Neuronal stem cell (in vitro differentiated cells): ENCODE measurements around the gene RFWD3.
A peak's percentile ranks its signal among the peaks of the same experiment; 100 is the strongest.

Source experiments
- DNase-seq: peaks from one replicate; pipeline ENCODE4 v3.0.0-alpha.2; 2013; ENCODE audit warnings: low spot score
- H2AFZ ChIP-seq: one replicate; pipeline ENCODE4 v1.6.1; 2013; ENCODE audit warnings: mild to moderate bottlenecking, low read length, inconsistent platforms
- H2AK5ac ChIP-seq: 2 replicates; pipeline ENCODE4 v1.6.1; 2013; ENCODE audit warnings: low read depth, mild to moderate bottlenecking, inconsistent platforms, low read length, moderate library complexity, mixed read lengths
- H2BK120ac ChIP-seq: 2 replicates; pipeline ENCODE4 v1.6.1; 2013; ENCODE audit warnings: low read depth, mild to moderate bottlenecking, inconsistent platforms, low read length, moderate library complexity, mixed read lengths
- H2BK12ac ChIP-seq: one replicate; pipeline ENCODE4 v1.6.1; 2013; ENCODE audit warnings: low read length, inconsistent platforms
- H2BK15ac ChIP-seq: 2 replicates; pipeline ENCODE4 v1.6.1; 2013; ENCODE audit warnings: mild to moderate bottlenecking, low read length, inconsistent platforms, mixed read lengths
- H2BK5ac ChIP-seq: one replicate; pipeline ENCODE4 v1.6.1; 2013; ENCODE audit warnings: inconsistent platforms, mild to moderate bottlenecking, low read length, moderate library complexity
- H3K14ac ChIP-seq: one replicate; pipeline ENCODE4 v1.6.1; 2013; ENCODE audit warnings: low read length, inconsistent platforms
- H3K18ac ChIP-seq: 2 replicates; pipeline ENCODE4 v1.6.1; 2013; ENCODE audit warnings: low read length, inconsistent platforms
- H3K23ac ChIP-seq: 2 replicates; pipeline ENCODE4 v1.6.1; 2013; ENCODE audit warnings: low read depth, mild to moderate bottlenecking, mixed read lengths, low read length, inconsistent platforms; ENCODE audit not compliant: poor library complexity
- H3K27ac ChIP-seq: replicated peaks from 3 replicates; pipeline ENCODE4 v1.5.1; 2013; ENCODE audit warnings: low read length, inconsistent platforms
- H3K27me3 ChIP-seq, 3 experiments: 2 replicates each; pipeline ENCODE4 v1.6.1; 2013; ENCODE audit warnings: low read length in 3 of 3, mild to moderate bottlenecking in 2 of 3, inconsistent platforms in 1 of 3, low read depth in 1 of 3, mixed read lengths in 1 of 3, moderate library complexity in 1 of 3; ENCODE audit not compliant: control insufficient read depth in 3 of 3, insufficient read depth in 3 of 3
- H3K36me3 ChIP-seq, 2 donors: replicated peaks in 1 of 2; 2 replicates each; pipeline ENCODE4 v1.6.1; 2013; ENCODE audit warnings: low read length in 2 of 2; ENCODE audit not compliant: control insufficient read depth in 2 of 2, insufficient read depth in 2 of 2
- H3K4ac ChIP-seq: 2 replicates; pipeline ENCODE4 v1.6.1; 2013; ENCODE audit warnings: inconsistent platforms, mild to moderate bottlenecking, low read length, moderate library complexity
- H3K4me1 ChIP-seq, 2 donors: 1 replicate in 1 of 2; 2 replicates in 1 of 2; pipeline ENCODE4 v1.6.1; 2013; ENCODE audit warnings: low read length in 2 of 2, low read depth in 1 of 2; ENCODE audit not compliant: control insufficient read depth in 2 of 2, insufficient read depth in 1 of 2
- H3K4me2 ChIP-seq: one replicate; pipeline ENCODE4 v1.6.1; 2013; ENCODE audit warnings: mild to moderate bottlenecking, low read length, inconsistent platforms; ENCODE audit not compliant: insufficient read depth, poor library complexity, severe bottlenecking
- H3K4me3 ChIP-seq, 2 donors: 2 replicates each; pipeline ENCODE4 v1.5.1; 2013; ENCODE audit warnings: low read length in 2 of 2, mild to moderate bottlenecking in 2 of 2, inconsistent platforms in 1 of 2, moderate library complexity in 1 of 2
- H3K79me1 ChIP-seq: one replicate; pipeline ENCODE4 v1.6.1; 2013; ENCODE audit warnings: low read depth, mild to moderate bottlenecking, inconsistent platforms, low read length, moderate library complexity
- H3K9ac ChIP-seq: one replicate; pipeline ENCODE4 v1.6.1; 2013; ENCODE audit warnings: mild to moderate bottlenecking, low read depth, low read length, inconsistent platforms; ENCODE audit not compliant: poor library complexity
- H3K9me3 ChIP-seq, 2 donors: replicated peaks in 1 of 2; 2 replicates each; pipeline versions ENCODE3 to v1.6.1; 2013; ENCODE audit warnings: low read length in 2 of 2, mild to moderate bottlenecking in 2 of 2, inconsistent platforms in 1 of 2, low read depth in 1 of 2, mixed read lengths in 1 of 2, moderate library complexity in 1 of 2; ENCODE audit not compliant: control insufficient read depth in 2 of 2, insufficient read depth in 1 of 2
- H4K8ac ChIP-seq: one replicate; pipeline ENCODE4 v1.6.1; 2013; ENCODE audit warnings: low read depth, mild to moderate bottlenecking, inconsistent platforms, low read length, moderate library complexity
- H4K91ac ChIP-seq: one replicate; pipeline ENCODE4 v1.6.1; 2013; ENCODE audit warnings: low read length, low read depth, mild to moderate bottlenecking, inconsistent platforms; ENCODE audit not compliant: poor library complexity
- WGBS, 2 donors: extraction: QIAGEN DNeasy Blood & Tissue Kit; methylation state at CpG; one replicate each; pipeline ENCODE4 v1.1.7; 2013; ENCODE audit warnings: missing lambda C conversion rate in 2 of 2, mixed read lengths in 1 of 2; ENCODE audit not compliant: insufficient read length in 2 of 2, insufficient replicate concordance in 1 of 2; ENCODE audit errors: extremely low coverage in 2 of 2; 5-methylcytosine and 5-hydroxymethylcytosine counted together

The RFWD3 gene

GRCh38 chr16:74626741-74627416, 39.8 kb downstream of the RFWD3 start:
- H4K91ac ChIP-seq = no peak overlapping the region
- H3K79me1 ChIP-seq = peaks cover 2% of the 10 kb centered on the region
- H3K18ac ChIP-seq = no peak overlapping the region
- no peak overlapping the region for H3K14ac ChIP-seq
- H3K9me3 ChIP-seq = no peaks in the 10 kb centered on the region
- no peaks in the 10 kb centered on the region for H3K4me1 ChIP-seq
- H2BK120ac ChIP-seq = no peak overlapping the region
- no peak overlapping the region for H4K8ac ChIP-seq
- no peak overlapping the region for H2AK5ac ChIP-seq
- no peak overlapping the region for H3K4me3 ChIP-seq
- no peaks in the 10 kb centered on the region for H3K27me3 ChIP-seq
- no peak for DNase-seq
- no CpG with 5 or more reads among the region's 1 CpG for WGBS, 2 donors
- no peak overlapping the region for H2AFZ ChIP-seq
- H3K27ac ChIP-seq = no peak overlapping the region
- H3K9ac ChIP-seq = no peak overlapping the region
- no peak overlapping the region for H3K4ac ChIP-seq
- H2BK15ac ChIP-seq = no peak overlapping the region
- peaks cover 57 to 100% of the 10 kb centered on the region in 2 donors for H3K36me3 ChIP-seq
- no peak overlapping the region for H2BK12ac ChIP-seq
- H3K23ac ChIP-seq = no peak overlapping the region
- H2BK5ac ChIP-seq = no peak overlapping the region
- H3K4me2 ChIP-seq = no peak overlapping the region

GRCh38 chr16:74625500-74626350, 41.0 kb downstream of the RFWD3 start:
- Histone ChIP-seq H3K4ac (no peak overlapping the region), H3K23ac (no peak overlapping the region), H2BK15ac (no peak overlapping the region), H3K4me3 (no peak overlapping the region), H3K36me3 (peaks cover 52 to 100% of the 10 kb centered on the region in 2 donors), H2BK5ac (no peak overlapping the region), H3K4me2 (no peak overlapping the region), H3K9me3 (no peaks in the 10 kb centered on the region), H3K27ac (no peak overlapping the region), H3K18ac (no peak overlapping the region), H3K9ac (no peak overlapping the region), H3K27me3 (no peaks in the 10 kb centered on the region), H3K4me1 (no peaks in the 10 kb centered on the region), H4K91ac (no peak overlapping the region), H2BK12ac (no peak overlapping the region), H2AFZ (no peak overlapping the region), H3K79me1 (no peaks in the 10 kb centered on the region), H4K8ac (no peak overlapping the region), H2AK5ac (no peak overlapping the region), H3K14ac (no peak overlapping the region), H2BK120ac (no peak overlapping the region)
- WGBS, 2 donors = no CpG with 5 or more reads among the region's 14 CpGs
- DNase-seq = no peak

- Histone ChIP-seq H3K36me3 (peaks cover 46 to 97% of the 10 kb centered on the region in 2 donors), H2BK12ac (no peak overlapping the region), H3K27ac (no peak overlapping the region), H3K79me1 (no peaks in the 10 kb centered on the region), H2BK5ac (no peak overlapping the region), H2AFZ (no peak overlapping the region), H3K4me1 (no peaks in the 10 kb centered on the region), H4K91ac (no peak overlapping the region), H3K27me3 (no peaks in the 10 kb centered on the region), H4K8ac (no peak overlapping the region), H3K23ac (no peak overlapping the region), H3K14ac (no peak overlapping the region), H3K9me3 (no peaks in the 10 kb centered on the region), H3K9ac (no peak overlapping the region), H3K4me3 (no peak overlapping the region), H2BK120ac (no peak overlapping the region), H3K18ac (no peak overlapping the region), H3K4ac (no peak overlapping the region), H2AK5ac (no peak overlapping the region), H3K4me2 (no peak overlapping the region), H2BK15ac (no peak overlapping the region)
- WGBS, 2 donors = no CpG with 5 or more reads among the region's 6 CpGs
- no peak for DNase-seq
Measured at GRCh38 chr16:74623839-74624235, 42.8 kb downstream of the RFWD3 start.

- DNase-seq = peak; percentile 3
- no CpG with 5 or more reads among the region's 4 CpGs for WGBS, 2 donors
Measured at GRCh38 chr16:74623214-74623838, 43.4 kb downstream of the RFWD3 start.

More at GRCh38 chr16:74623214-74623838, 43.4 kb downstream of the RFWD3 start:
- Histone ChIP-seq H3K9ac (no peak overlapping the region), H3K4me1 (no peaks in the 10 kb centered on the region), H2BK5ac (no peak overlapping the region), H3K14ac (no peak overlapping the region), H3K4me2 (no peak overlapping the region), H3K9me3 (no peaks in the 10 kb centered on the region), H2AK5ac (no peak overlapping the region), H3K4ac (no peak overlapping the region), H3K18ac (no peak overlapping the region), H3K27ac (no peak overlapping the region), H3K27me3 (no peaks in the 10 kb centered on the region), H3K79me1 (no peaks in the 10 kb centered on the region), H4K91ac (no peak overlapping the region), H3K23ac (no peak overlapping the region), H2BK12ac (no peak overlapping the region), H3K4me3 (no peak overlapping the region), H2AFZ (no peak overlapping the region), H4K8ac (no peak overlapping the region), H2BK120ac (no peak overlapping the region), H2BK15ac (no peak overlapping the region), H3K36me3 (peaks cover 43 to 92% of the 10 kb centered on the region in 2 donors)
